ENCODE measurements around the gene ATF5. TPM values are rescaled to one million over a fixed set of nuclear protein-coding genes. Genes with fewer than 3 reads are reported as not detected.

The ATF5 gene
- total RNA-seq, 1 experiment from 2014 or later: 19.2 TPM

DNA sequence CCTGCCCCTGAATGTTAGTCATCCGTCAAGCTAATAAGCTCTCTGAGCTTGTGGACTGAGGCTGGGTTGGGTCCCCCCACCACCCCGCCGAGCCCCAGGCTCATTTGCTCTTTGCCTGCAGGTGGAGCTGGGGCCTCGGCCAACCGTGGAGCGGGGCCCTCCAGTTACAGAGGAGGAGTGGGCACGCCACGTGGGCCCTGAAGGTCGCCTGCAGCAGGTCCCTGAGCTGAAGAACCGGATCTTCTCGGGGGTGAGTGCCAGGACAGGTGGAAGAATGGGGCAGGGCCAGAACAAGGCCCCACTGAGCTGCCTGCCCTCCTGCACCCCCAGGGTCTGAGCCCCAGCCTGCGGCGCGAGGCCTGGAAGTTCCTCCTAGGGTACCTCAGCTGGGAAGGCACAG, 46.4 kb upstream of the ATF5 start:
- peaks cover 13% of the 10 kb centered on the region for H3K4me1 ChIP-seq (replicated peaks; ENCODE audit: insufficient read depth)
- peaks cover 25% of the 10 kb centered on the region; the same call in 1 of the 2 replicates for H3K36me3 ChIP-seq (ENCODE audit: low read depth)
- H3K9me3 ChIP-seq (ENCODE audit: insufficient read depth, low read depth): no peaks in the 10 kb centered on the region
- ChIA-PET POLR2A (ENCODE audit: unreplicated experiment) (no interaction called here), CTCF (no interaction called here)
- TF ChIP-seq EZH2 (IDR thresholded peaks at IDR 0.05; ENCODE audit: low read depth): no peak
- TF ChIP-seq, protein P1, sequence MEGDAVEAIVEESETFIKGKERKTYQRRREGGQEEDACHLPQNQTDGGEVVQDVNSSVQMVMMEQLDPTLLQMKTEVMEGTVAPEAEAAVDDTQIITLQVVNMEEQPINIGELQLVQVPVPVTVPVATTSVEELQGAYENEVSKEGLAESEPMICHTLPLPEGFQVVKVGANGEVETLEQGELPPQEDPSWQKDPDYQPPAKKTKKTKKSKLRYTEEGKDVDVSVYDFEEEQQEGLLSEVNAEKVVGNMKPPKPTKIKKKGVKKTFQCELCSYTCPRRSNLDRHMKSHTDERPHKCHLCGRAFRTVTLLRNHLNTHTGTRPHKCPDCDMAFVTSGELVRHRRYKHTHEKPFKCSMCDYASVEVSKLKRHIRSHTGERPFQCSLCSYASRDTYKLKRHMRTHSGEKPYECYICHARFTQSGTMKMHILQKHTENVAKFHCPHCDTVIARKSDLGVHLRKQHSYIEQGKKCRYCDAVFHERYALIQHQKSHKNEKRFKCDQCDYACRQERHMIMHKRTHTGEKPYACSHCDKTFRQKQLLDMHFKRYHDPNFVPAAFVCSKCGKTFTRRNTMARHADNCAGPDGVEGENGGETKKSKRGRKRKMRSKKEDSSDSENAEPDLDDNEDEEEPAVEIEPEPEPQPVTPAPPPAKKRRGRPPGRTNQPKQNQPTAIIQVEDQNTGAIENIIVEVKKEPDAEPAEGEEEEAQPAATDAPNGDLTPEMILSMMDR (conservative IDR thresholded peaks at IDR 0.05): no peak
- BruUV-seq (replicated peaks): no TSS peak
- H2AFZ ChIP-seq: no peak overlapping the region
- no peak overlapping the region for H3K27ac ChIP-seq
- intact Hi-C loops (cut with micrococcal nuclease; ENCODE audit: unreplicated experiment): no loop called here
- H3K79me2 ChIP-seq (ENCODE audit: low read depth): peaks cover 15% of the 10 kb centered on the region
- H3K4me2 ChIP-seq: no peak overlapping the region
- H4K20me1 ChIP-seq (ENCODE audit: insufficient read depth): peaks cover 12% of the 10 kb centered on the region
- H3K27me3 ChIP-seq (ENCODE audit: insufficient read depth, low read depth): no peaks in the 10 kb centered on the region
- H3K9me2 ChIP-seq (ENCODE audit: insufficient read depth): no peaks in the 10 kb centered on the region
- no peak overlapping the region for H3K4me3 ChIP-seq
- peaks cover 33% of the 10 kb centered on the region; the same call in 1 of the 2 replicates for H3F3A ChIP-seq (ENCODE audit: insufficient read depth, low read depth)
- DNase-seq: no peak

DNA sequence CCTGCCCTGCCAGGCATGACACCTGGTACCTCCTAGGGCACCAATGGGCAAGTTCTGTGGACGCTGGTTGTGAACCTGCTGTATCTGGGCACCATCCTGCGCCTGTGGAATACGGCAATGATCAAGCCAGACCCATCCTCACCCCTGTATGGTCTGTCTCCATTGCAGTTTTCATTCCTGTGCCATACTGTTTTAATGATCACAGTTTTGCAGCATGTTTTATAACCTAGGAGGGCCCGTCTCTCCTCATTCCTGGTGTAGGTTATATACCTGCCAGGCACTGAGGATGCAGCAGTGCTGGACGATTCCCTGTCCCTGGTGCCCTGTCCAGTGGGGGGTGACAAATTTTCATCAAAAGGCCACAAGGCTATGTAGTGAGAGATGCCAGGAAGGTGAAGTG, 45.9 kb upstream of the ATF5 start:
- Histone ChIP-seq H3K27me3 (ENCODE audit: insufficient read depth, low read depth) (no peaks in the 10 kb centered on the region), H3K9me3 (ENCODE audit: insufficient read depth, low read depth) (no peaks in the 10 kb centered on the region), H3F3A (ENCODE audit: insufficient read depth, low read depth) (peaks cover 33% of the 10 kb centered on the region; the same call in 1 of the 2 replicates), H3K79me2 (ENCODE audit: low read depth) (peaks cover 14% of the 10 kb centered on the region), H3K27ac (no peak overlapping the region), H3K4me1 (replicated peaks; ENCODE audit: insufficient read depth) (peaks cover 13% of the 10 kb centered on the region), H3K4me3 (no peak overlapping the region), H3K9me2 (ENCODE audit: insufficient read depth) (no peaks in the 10 kb centered on the region), H3K36me3 (ENCODE audit: low read depth) (peaks cover 25% of the 10 kb centered on the region; the same call in 1 of the 2 replicates), H3K4me2 (no peak overlapping the region), H4K20me1 (ENCODE audit: insufficient read depth) (peaks cover 12% of the 10 kb centered on the region), H2AFZ (no peak overlapping the region)
- POLR2A ChIA-PET (ENCODE audit: unreplicated experiment): no interaction called here
- no TSS peak for BruUV-seq (replicated peaks)
- CTCF ChIA-PET: no interaction called here
- no peak for TF ChIP-seq EZH2 (IDR thresholded peaks at IDR 0.05; ENCODE audit: low read depth)
- TF ChIP-seq, protein P1 (conservative IDR thresholded peaks at IDR 0.05): no peak
- intact Hi-C loops (cut with micrococcal nuclease; ENCODE audit: unreplicated experiment): no loop called here
- no peak for DNase-seq

DNA sequence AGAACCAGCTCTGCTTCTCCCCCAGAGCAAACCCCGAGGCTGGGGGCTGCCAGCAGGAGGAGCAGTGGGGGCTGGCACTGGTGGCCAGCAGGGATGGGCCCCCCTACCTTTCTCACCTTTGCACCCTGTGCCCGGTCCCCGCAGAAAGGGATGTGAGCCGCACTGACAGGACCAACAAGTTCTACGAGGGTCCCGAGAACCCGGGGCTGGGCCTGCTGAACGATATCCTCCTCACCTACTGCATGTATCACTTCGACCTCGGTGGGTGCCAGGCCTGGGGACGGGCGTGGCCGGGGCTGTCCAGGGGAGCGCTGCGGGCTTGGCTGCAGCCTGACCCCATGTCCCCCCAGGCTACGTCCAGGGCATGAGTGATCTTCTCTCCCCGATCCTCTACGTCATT, 44.9 kb upstream of the ATF5 start:
- no peaks in the 10 kb centered on the region for H3K9me2 ChIP-seq (ENCODE audit: insufficient read depth)
- H3K79me2 ChIP-seq (ENCODE audit: low read depth): peaks cover 4% of the 10 kb centered on the region
- H3K27me3 ChIP-seq (ENCODE audit: insufficient read depth, low read depth): no peaks in the 10 kb centered on the region
- H3K4me1 ChIP-seq (replicated peaks; ENCODE audit: insufficient read depth): 0 out of 2 replicates have a peak, but pooled peaks cover 4% of the 10 kb centered on the region
- H3K4me3 ChIP-seq: no peak overlapping the region
- no peak overlapping the region for H3K27ac ChIP-seq
- no peak overlapping the region for H3K4me2 ChIP-seq
- peaks cover 31% of the 10 kb centered on the region; the same call in 1 of the 2 replicates for H3F3A ChIP-seq (ENCODE audit: insufficient read depth, low read depth)
- peaks cover 25% of the 10 kb centered on the region; the same call in 1 of the 2 replicates for H3K36me3 ChIP-seq (ENCODE audit: low read depth)
- H2AFZ ChIP-seq: no peak overlapping the region
- intact Hi-C loops (cut with micrococcal nuclease; ENCODE audit: unreplicated experiment): no loop called here
- peaks cover 5% of the 10 kb centered on the region; the same call in 1 of the 2 replicates for H4K20me1 ChIP-seq (ENCODE audit: insufficient read depth)
- no peak for DNase-seq
- ChIA-PET CTCF (no interaction called here), POLR2A (ENCODE audit: unreplicated experiment) (interaction anchor here (0.6 kb wide), 1 partner anchor 498 kb away, joined by 7 read pairs; no protein-coding TSS in a partner anchor)
- no peaks in the 10 kb centered on the region for H3K9me3 ChIP-seq (ENCODE audit: insufficient read depth, low read depth)
- no peak for TF ChIP-seq EZH2 (IDR thresholded peaks at IDR 0.05; ENCODE audit: low read depth)
- TF ChIP-seq, protein P1 (conservative IDR thresholded peaks at IDR 0.05): no peak
- no TSS peak for BruUV-seq (replicated peaks)
